HG02885 (cell line): ENCODE results near the gene KCNAB1.

ENCODE experiments used
- ATAC-seq: cut with Tn5 transposase; IDR thresholded peaks from one replicate; pipeline ENCODE4 v1.9.1; 2021; ENCODE audit warnings: mild to moderate bottlenecking; ENCODE audit not compliant: unreplicated experiment, poor library complexity

KCNAB1 gene

GRCh38 chr3:156472150-156472549 lies 351.8 kb downstream of the KCNAB1 start:
- no peak for ATAC-seq

DNA sequence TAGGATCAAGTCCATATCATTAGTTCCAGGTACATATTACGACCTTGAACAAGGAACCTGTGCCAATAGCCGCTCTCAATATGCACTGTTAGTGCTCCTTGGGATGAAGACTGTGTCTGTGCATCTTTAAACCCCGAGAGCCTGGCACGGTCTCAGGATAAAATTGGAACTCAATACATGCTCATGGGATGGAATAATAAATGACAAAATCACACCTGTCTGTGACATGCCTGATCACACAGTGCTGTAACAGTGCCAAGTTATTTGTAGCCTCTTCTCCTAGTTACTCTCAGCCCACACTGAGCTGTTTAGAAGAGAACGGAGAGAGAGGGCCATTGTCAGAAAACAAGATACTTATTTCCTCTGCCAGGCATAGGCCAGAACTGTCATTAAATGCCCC lies 352.3 kb downstream of the KCNAB1 start:
- ATAC-seq = no peak

GRCh38 chr3:156473341-156473740 lies 353.0 kb downstream of the KCNAB1 start:
- ATAC-seq = no peak

DNA sequence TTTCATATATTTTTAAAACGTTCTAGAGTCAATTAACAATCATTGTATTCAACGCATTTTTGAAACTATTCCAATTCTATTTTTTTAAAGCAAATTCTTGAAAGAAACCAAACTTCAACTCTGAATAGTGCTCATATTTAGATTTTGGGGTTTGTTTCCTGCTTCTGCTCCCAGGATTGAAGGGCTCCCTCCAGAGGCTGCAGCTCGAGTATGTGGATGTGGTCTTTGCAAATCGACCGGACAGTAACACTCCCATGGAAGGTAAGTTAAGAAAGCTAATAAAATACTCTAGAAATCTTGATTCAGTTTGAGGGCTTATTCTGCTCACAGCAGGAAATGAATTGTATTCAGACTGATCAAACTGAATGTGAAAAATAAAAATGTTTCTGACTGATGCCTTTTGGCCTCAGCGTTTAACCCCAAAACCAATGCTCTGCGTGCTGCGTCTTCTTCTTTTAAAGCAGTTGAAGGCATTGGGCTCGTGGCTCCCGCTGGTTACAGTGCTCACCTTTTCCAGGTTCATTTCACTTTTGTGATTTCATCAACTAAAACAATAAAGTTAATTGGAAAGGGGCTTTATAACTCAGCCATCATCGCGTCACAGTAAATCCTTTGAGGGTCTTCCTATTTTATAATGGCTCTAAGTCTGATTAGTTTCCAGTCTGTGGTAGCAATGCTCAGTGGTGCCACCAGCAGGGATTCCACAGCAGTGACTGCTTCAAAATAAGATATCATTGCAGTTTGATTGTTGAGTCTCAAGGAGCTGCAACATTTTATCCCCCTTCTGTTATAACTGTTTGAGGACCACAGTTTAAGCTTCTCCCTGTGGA lies 354.4 kb downstream of the KCNAB1 start:
- ATAC-seq = no peak

DNA sequence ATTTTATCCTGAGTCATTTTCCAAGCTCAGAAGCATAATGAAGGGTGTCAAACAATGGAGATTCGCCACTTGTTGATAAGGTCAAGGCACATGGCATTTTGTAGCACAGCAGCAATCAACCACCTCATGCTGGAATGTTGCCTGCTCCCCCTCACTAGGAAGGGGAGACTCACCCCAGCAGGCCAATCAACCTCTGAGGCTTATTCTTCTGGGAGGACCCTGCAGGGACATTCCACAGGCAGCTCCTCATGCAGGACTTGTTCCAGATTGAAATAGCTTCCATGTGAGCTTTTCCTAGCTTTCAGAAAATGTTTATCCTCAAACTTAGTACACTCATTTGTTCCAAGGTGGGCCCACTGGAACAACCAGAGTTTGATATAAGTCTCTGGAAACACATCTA lies 356.9 kb downstream of the KCNAB1 start:
- ATAC-seq = no peak

DNA sequence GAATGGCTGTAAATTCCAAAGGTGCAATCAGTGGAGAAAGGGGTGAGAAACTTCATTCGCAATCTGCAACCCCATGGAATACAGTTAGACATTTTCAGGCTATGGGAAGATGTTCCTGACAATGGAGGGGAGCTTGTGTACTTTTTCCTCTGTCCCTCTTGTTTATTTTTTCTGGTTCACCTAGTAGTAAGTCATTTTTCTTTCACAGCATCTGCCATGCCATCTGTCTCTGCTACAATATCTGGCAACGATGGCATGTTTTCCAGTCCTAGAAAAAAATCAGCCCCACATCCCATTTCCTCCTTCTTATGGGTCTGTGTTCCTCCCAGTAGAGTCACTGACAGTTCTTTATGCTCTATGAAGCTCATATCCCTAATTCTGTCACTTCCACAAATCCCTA lies 358.5 kb downstream of the KCNAB1 start:
- no peak for ATAC-seq

GRCh38 chr3:156479604-156480003 lies 359.2 kb downstream of the KCNAB1 start:
- ATAC-seq = no peak

- ATAC-seq = no peak
Measured at GRCh38 chr3:156480949-156481348, 360.6 kb downstream of the KCNAB1 start.

DNA sequence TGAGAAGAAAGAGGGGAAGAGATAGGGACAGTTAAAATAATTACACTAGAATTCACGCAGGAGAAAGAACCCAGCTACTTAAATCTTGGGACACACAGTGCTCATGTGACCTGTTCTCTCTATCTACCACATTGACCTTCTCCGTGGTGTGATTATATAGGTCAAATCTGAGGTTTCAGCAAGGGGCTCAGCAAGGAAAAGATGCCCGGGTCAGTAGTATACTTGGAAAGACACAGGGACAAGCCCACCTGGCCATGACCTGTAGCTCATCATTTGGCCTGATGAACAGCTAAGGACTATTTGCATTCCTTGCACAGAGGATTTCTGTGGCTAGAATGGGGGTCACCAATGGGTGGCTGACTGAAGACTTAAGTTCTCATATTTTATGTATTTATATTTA lies 362.6 kb downstream of the KCNAB1 start:
- ATAC-seq = no peak

DNA sequence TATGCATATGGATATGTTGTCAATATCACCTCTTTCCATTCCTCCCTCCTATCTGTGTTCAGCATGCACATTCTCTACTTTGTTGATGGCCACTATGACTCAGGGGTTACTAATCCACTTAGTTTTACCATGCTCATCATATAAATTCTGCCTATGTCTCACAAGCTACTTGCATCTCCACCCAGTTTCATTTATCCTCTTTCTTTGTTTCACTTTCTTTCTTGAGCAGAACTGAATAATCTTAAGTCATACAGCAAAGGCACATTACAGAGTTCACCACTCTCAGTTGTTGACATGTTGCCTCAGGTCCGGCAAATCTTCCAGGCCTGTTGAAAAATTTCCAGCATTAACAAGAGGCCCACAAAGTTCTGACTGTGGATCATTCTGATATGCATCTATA lies 363.0 kb downstream of the KCNAB1 start:
- peak; percentile 84 for ATAC-seq

DNA sequence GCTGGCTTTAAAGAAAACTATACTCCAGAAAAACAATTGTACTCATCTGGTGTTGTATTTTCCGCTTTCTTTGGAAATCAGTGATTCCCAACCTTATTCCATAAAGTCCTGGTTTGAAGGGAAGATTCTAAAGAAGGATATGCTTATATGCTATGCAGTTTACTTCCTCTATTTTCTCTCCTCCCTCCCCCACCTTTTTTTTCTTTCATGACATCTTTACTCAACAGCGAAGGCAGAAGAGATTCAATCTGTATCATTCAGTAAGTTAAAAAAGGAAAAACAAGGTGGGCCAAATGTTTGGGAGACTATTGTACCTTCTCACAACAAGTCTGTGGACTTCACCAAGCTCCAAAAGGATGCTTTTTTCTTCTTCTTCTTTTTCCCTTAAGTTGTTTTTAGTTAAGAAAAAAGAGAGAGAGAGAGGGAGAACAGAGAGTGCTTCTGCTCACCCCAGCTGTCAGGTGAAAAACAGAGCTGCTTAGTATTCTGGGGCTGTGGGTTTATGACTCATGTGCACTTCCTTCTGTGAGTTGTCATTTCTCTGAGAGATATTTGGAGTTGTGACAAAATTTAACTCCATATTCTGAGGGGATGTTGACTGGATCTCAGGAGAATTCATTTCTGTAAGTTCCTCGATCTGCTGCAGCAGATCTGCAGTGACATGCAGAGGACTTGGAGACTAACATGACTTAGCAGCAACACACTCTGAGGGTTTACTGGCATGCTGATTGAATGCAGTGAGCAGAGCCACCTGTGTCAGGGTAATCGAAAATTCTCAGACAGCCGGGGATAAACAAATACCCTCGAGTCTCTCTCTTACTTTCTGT lies 363.8 kb downstream of the KCNAB1 start:
- ATAC-seq = peak; percentile 87

- ATAC-seq = no peak
Measured at GRCh38 chr3:156488767-156489166, 368.4 kb downstream of the KCNAB1 start.

DNA sequence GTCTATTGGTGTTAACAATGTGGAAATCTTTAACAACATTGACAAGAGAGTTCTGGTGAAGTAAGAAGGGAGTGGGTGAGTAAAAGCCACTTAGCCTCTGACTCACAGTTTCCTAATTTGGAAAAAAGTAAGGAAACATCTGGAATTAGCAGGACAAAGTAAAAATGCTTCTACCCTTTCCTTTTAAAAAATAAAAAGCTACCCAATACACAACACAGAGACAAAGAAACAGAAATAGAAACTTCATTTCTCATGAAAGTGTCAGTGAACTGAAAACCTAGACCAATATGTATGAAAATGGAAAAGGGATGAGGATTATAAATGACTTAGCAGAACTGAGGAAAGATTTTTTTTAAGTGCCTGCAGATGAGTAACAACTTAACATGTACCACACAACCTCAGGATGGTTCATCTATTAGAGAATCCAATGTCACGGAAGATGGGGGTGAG lies 369.1 kb downstream of the KCNAB1 start:
- ATAC-seq = no peak

DNA sequence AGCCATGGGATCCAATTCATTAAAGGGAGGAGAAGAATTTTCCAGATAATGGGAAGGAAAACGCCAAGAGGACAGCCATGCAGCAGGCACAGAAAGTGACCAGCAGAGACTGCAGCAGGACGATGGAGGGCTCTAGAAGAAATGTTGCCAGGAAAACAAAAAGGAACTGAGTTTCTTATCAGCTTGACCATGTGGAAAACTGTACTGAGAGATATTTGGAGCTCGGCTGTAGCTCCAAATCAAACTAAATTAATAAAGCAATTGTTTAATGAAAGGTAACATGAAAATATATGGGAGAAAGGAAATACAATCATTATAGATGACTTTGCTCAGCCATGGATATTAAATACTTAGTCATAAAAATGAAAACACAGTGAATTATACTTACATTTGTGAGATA lies 370.8 kb downstream of the KCNAB1 start:
- ATAC-seq = no peak

DNA sequence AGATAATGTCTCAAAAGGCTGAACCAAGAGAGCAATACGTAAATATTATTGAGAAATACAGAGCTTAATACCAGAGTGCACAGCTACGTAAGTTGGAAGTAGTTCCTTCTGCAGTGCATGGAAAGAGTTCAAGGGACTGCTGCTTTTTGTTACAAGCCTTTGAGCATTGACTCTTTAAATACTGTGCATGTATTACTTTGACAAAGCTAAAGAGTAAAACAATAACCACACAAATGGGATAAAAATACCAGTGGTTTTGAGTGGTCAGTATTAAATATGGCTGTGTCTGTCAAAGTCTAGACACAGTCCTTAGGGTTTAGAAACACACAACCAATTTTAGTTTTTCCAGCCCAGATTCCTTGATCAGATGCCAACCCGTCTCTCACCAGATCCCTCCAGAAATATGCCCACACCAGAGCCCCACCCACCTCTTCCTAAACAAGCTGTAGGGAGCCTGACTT lies 372.5 kb downstream of the KCNAB1 start:
- ATAC-seq = no peak

- no peak for ATAC-seq
Measured at GRCh38 chr3:156493887-156494286, 373.5 kb downstream of the KCNAB1 start.

- no peak for ATAC-seq
Measured at GRCh38 chr3:156495816-156496215, 375.4 kb downstream of the KCNAB1 start.

- ATAC-seq = no peak
Measured at GRCh38 chr3:156497326-156497725, 376.9 kb downstream of the KCNAB1 start.

GRCh38 chr3:156498307-156498706 lies 377.9 kb downstream of the KCNAB1 start:
- ATAC-seq = no peak

DNA sequence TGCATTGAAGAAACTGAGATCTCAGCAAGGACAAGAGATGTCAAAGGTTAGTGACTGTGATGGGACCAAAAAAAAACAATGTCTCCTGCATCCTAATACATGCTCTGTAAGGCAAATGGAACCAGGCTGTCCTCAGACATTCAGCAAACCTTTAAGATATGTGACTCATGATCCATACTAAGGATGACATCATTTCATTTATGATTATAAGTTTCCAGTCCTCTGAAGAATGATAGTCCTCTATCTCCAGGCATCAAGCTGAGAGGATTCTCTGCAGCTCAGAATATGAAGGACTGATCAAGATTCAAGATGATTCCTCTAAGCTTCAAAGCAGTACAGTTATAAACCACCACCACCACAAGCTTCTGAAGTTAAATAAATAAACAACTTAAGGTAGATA lies 386.9 kb downstream of the KCNAB1 start:
- no peak for ATAC-seq
